ENCODE results near the gene FAT3.

Gene FAT3

GRCh38 chr11:92206441-92206840 is 18.2 kb upstream of the FAT3 start:
- H3K27me3 ChIP-seq (ENCODE audit: control insufficient read depth, insufficient read depth, low read length), result no peaks in the 10 kb centered on the region
- no peaks in the 10 kb centered on the region for H3K79me2 ChIP-seq
- no peaks in the 10 kb centered on the region for H3K9me3 ChIP-seq (ENCODE audit: control insufficient read depth, low read length)
- H3K4me1 ChIP-seq, result no peaks in the 10 kb centered on the region
- no peak for TF ChIP-seq CTCF (IDR thresholded peaks at IDR 0.05)
- H3K4me2 ChIP-seq (ENCODE audit: low read length), result no peak overlapping the region
- no peak overlapping the region for H3K4me3 ChIP-seq (ENCODE audit: low read depth, low read length)
- no peak overlapping the region for H3K9ac ChIP-seq
- H3K36me3 ChIP-seq (ENCODE audit: control insufficient read depth, insufficient read depth, low read length), result no peaks in the 10 kb centered on the region
- no peak overlapping the region for H3K27ac ChIP-seq
- no peak overlapping the region for H2AFZ ChIP-seq

GRCh38 chr11:92211576-92212167 is 12.9 kb upstream of the FAT3 start:
- Histone ChIP-seq H2AFZ (no peak overlapping the region), H3K27me3 (ENCODE audit: control insufficient read depth, insufficient read depth, low read length) (no peaks in the 10 kb centered on the region), H3K4me2 (ENCODE audit: low read length) (no peak overlapping the region), H3K4me3 (ENCODE audit: low read depth, low read length) (no peak overlapping the region), H3K4me1 (no peaks in the 10 kb centered on the region), H3K36me3 (ENCODE audit: control insufficient read depth, insufficient read depth, low read length) (no peaks in the 10 kb centered on the region), H3K9ac (no peak overlapping the region), H3K79me2 (no peaks in the 10 kb centered on the region), H3K27ac (no peak overlapping the region), H3K9me3 (ENCODE audit: control insufficient read depth, low read length) (no peaks in the 10 kb centered on the region)
- no peak for TF ChIP-seq CTCF (IDR thresholded peaks at IDR 0.05)

GRCh38 chr11:92212530-92212929 is 12.1 kb upstream of the FAT3 start:
- H2AFZ ChIP-seq, result no peak overlapping the region
- no peaks in the 10 kb centered on the region for H3K27me3 ChIP-seq (ENCODE audit: control insufficient read depth, insufficient read depth, low read length)
- no peak for TF ChIP-seq CTCF (IDR thresholded peaks at IDR 0.05)
- no peaks in the 10 kb centered on the region for H3K9me3 ChIP-seq (ENCODE audit: control insufficient read depth, low read length)
- H3K27ac ChIP-seq, result no peak overlapping the region
- H3K4me2 ChIP-seq (ENCODE audit: low read length), result no peak overlapping the region
- no peaks in the 10 kb centered on the region for H3K79me2 ChIP-seq
- no peaks in the 10 kb centered on the region for H3K4me1 ChIP-seq
- H3K36me3 ChIP-seq (ENCODE audit: control insufficient read depth, insufficient read depth, low read length), result no peaks in the 10 kb centered on the region
- no peak overlapping the region for H3K4me3 ChIP-seq (ENCODE audit: low read depth, low read length)
- no peak overlapping the region for H3K9ac ChIP-seq

- Histone ChIP-seq H3K4me1 (no peaks in the 10 kb centered on the region), H3K27me3 (ENCODE audit: control insufficient read depth, insufficient read depth, low read length) (no peaks in the 10 kb centered on the region), H3K36me3 (ENCODE audit: control insufficient read depth, insufficient read depth, low read length) (no peaks in the 10 kb centered on the region), H3K4me3 (ENCODE audit: low read depth, low read length) (no peak overlapping the region), H3K27ac (no peak overlapping the region), H2AFZ (no peak overlapping the region), H3K4me2 (ENCODE audit: low read length) (no peak overlapping the region), H3K9me3 (ENCODE audit: control insufficient read depth, low read length) (no peaks in the 10 kb centered on the region), H3K79me2 (no peaks in the 10 kb centered on the region), H3K9ac (no peak overlapping the region)
- TF ChIP-seq CTCF (IDR thresholded peaks at IDR 0.05), result no peak
Observed at GRCh38 chr11:92216789-92217188, 7.8 kb upstream of the FAT3 start.

- TF ChIP-seq CTCF (IDR thresholded peaks at IDR 0.05), result no peak
- H3K79me2 ChIP-seq, result no peaks in the 10 kb centered on the region
Observed at GRCh38 chr11:92219476-92219875, 5.1 kb upstream of the FAT3 start.

More at GRCh38 chr11:92219476-92219875, 5.1 kb upstream of the FAT3 start:
- no peak overlapping the region for H3K4me2 ChIP-seq (ENCODE audit: low read length)
- no peaks in the 10 kb centered on the region for H3K4me1 ChIP-seq
- H3K27ac ChIP-seq, result no peak overlapping the region
- H2AFZ ChIP-seq, result no peak overlapping the region
- no peaks in the 10 kb centered on the region for H3K36me3 ChIP-seq (ENCODE audit: control insufficient read depth, insufficient read depth, low read length)
- H3K9me3 ChIP-seq (ENCODE audit: control insufficient read depth, low read length), result no peaks in the 10 kb centered on the region
- H3K27me3 ChIP-seq (ENCODE audit: control insufficient read depth, insufficient read depth, low read length), result no peaks in the 10 kb centered on the region
- no peak overlapping the region for H3K4me3 ChIP-seq (ENCODE audit: low read depth, low read length)
- H3K9ac ChIP-seq, result no peak overlapping the region

Data from parathyroid adenoma (tissue), 2 donors.